H1 (cell line): ENCODE results near the gene CPD. TPM values are rescaled to one million over a fixed set of nuclear protein-coding genes. Genes with fewer than 3 reads are reported as not detected.

Experiments used
- CTCF ChIA-PET: fragments of 300-600 bp; sonication (Branson Sonifier 250); formaldehyde crosslinking; loops from one replicate; lab custom pipeline; 2021; ENCODE audit not compliant: partially characterized antibody; lab: Charles Lee
- POLR2A ChIA-PET: fragments of 300-600 bp; sonication (Branson Sonifier 250); formaldehyde crosslinking; loops from one replicate; lab custom pipeline; 2021; ENCODE audit warnings: inconsistent platforms; ENCODE audit not compliant: partially characterized antibody; lab: Charles Lee
- DNase-seq, 2 experiments: peaks; one replicate each; pipeline versions ENCODE4 v3.0.0 to v3.0.0-alpha.2; 2010 to 2022; ENCODE audit warnings: low spot score in 2 of 2, low read depth in 1 of 2, mixed read lengths in 1 of 2
- FAIRE-seq: peaks from 2 replicates; lab custom pipeline; 2011; peaks lifted over from hg19 to GRCh38; lab: Jason Lieb, UNC
- H2AFZ ChIP-seq: 2 replicates; pipeline ENCODE4 v1.8.1; 2012; ENCODE audit warnings: low read length, inconsistent platforms
- H2AK5ac ChIP-seq: 2 replicates; pipeline ENCODE4 v1.6.1; 2013; ENCODE audit warnings: low read depth, low read length
- H2BK120ac ChIP-seq: replicated peaks from 2 replicates; pipeline ENCODE3; 2013; ENCODE audit warnings: low read depth, low read length, inconsistent platforms
- H2BK12ac ChIP-seq: 2 replicates; pipeline ENCODE4 v1.6.1; 2013; ENCODE audit warnings: low read depth, low read length
- H2BK15ac ChIP-seq: 2 replicates; pipeline ENCODE4 v1.6.1; 2013; ENCODE audit warnings: low read length
- H2BK20ac ChIP-seq: 2 replicates; pipeline ENCODE4 v1.6.1; 2013; ENCODE audit warnings: low read length
- H2BK5ac ChIP-seq: 2 replicates; pipeline ENCODE4 v1.6.1; 2013; ENCODE audit warnings: low read depth, low read length
- H3K14ac ChIP-seq: 2 replicates; pipeline ENCODE4 v1.6.1; 2013; ENCODE audit warnings: inconsistent platforms; ENCODE audit not compliant: insufficient read length
- H3K18ac ChIP-seq: 2 replicates; pipeline ENCODE4 v1.6.1; 2013; ENCODE audit warnings: low read length; ENCODE audit errors: extremely low read depth
- H3K23ac ChIP-seq: 2 replicates; pipeline ENCODE4 v1.6.1; 2013; ENCODE audit warnings: inconsistent platforms; ENCODE audit not compliant: insufficient read length
- H3K23me2 ChIP-seq: 2 replicates; pipeline ENCODE4 v1.6.1; 2013; ENCODE audit warnings: low read depth, low read length
- H3K27ac ChIP-seq: 2 replicates; pipeline ENCODE4 v1.6.1; 2011; ENCODE audit warnings: low read depth, low read length, inconsistent platforms
- H3K27me3 ChIP-seq, 4 experiments: replicated peaks in 1 of 4; 1 replicate in 1 of 4; 2 replicates in 3 of 4; pipeline versions ENCODE4 v1.6.1 to v1.8.1; 2011 to 2013; ENCODE audit warnings: low read length in 3 of 4, mild to moderate bottlenecking in 3 of 4, inconsistent platforms in 2 of 4, mixed read lengths in 2 of 4, moderate library complexity in 1 of 4; ENCODE audit not compliant: control insufficient read depth in 3 of 4, insufficient read depth in 3 of 4; ENCODE audit errors: extremely low read depth in 1 of 4
- H3K36me3 ChIP-seq, 4 experiments: 2 replicates each; pipeline versions ENCODE4 v1.6.1 to v1.8.1; 2011 to 2013; ENCODE audit warnings: mild to moderate bottlenecking in 4 of 4, low read length in 3 of 4, moderate library complexity in 2 of 4, control low read depth in 1 of 4, inconsistent platforms in 1 of 4; ENCODE audit not compliant: insufficient read depth in 4 of 4, control insufficient read depth in 2 of 4
- H3K4ac ChIP-seq: replicated peaks from 2 replicates; pipeline ENCODE3; 2013; ENCODE audit warnings: low read length, low read depth, mixed read lengths, inconsistent platforms; ENCODE audit not compliant: insufficient read length
- H3K4me1 ChIP-seq, 4 experiments: replicated peaks in 1 of 4; 1 replicate in 1 of 4; 2 replicates in 3 of 4; pipeline versions ENCODE4 v1.6.1 to v1.8.1; 2011 to 2013; ENCODE audit warnings: low read length in 3 of 4, inconsistent platforms in 2 of 4, mixed read lengths in 1 of 4; ENCODE audit not compliant: insufficient read depth in 4 of 4, control insufficient read depth in 3 of 4
- H3K4me2 ChIP-seq, 2 experiments: 2 replicates each; pipeline versions ENCODE4 v1.6.1 to v1.8.1; 2011 to 2013; ENCODE audit warnings: low read depth in 2 of 2, low read length in 2 of 2, control low read depth in 1 of 2, inconsistent platforms in 1 of 2, mild to moderate bottlenecking in 1 of 2; ENCODE audit not compliant: insufficient read depth in 1 of 2
- H3K4me3 ChIP-seq, 4 experiments: fragments of 200-600, 300-600 bp in 1 of 4; sonication (generic), shearing (Covaris generic), sonication (Bioruptor Twin) in 1 of 4; 2 replicates each; pipeline versions ENCODE4 v1.5.1 to v1.8.1; 2011 to 2016; ENCODE audit warnings: low read length in 4 of 4, low read depth in 3 of 4, control low read depth in 2 of 4, inconsistent platforms in 2 of 4, mild to moderate bottlenecking in 2 of 4, mixed read lengths in 1 of 4, moderate library complexity in 1 of 4; ENCODE audit not compliant: insufficient read depth in 2 of 4; ENCODE audit errors: extremely low read depth in 1 of 4
- H3K56ac ChIP-seq: replicated peaks from 2 replicates; pipeline ENCODE3; 2013; ENCODE audit warnings: low read depth, mild to moderate bottlenecking, mixed read lengths, low read length, inconsistent platforms; ENCODE audit not compliant: insufficient read length
- H3K79me1 ChIP-seq: 2 replicates; pipeline ENCODE4 v1.6.1; 2013; ENCODE audit warnings: low read depth, low read length, control low read depth
- H3K79me2 ChIP-seq, 2 experiments: 2 replicates each; pipeline versions ENCODE4 v1.6.1 to v1.8.1; 2012 to 2013; ENCODE audit warnings: low read length in 2 of 2, mild to moderate bottlenecking in 2 of 2, inconsistent platforms in 1 of 2; ENCODE audit not compliant: insufficient read depth in 2 of 2, control insufficient read depth in 1 of 2
- H3K9ac ChIP-seq, 4 experiments: replicated peaks in 1 of 4; 1 replicate in 1 of 4; 2 replicates in 3 of 4; pipeline versions ENCODE4 v1.6.1 to v1.8.1; 2011 to 2013; ENCODE audit warnings: low read depth in 3 of 4, low read length in 3 of 4, control low read depth in 2 of 4, mild to moderate bottlenecking in 2 of 4, moderate library complexity in 2 of 4, inconsistent platforms in 1 of 4; ENCODE audit errors: extremely low read depth in 1 of 4
- H3K9me3 ChIP-seq, 2 experiments: 2 replicates each; pipeline versions ENCODE4 v1.6.1 to v1.8.1; 2012 to 2013; ENCODE audit warnings: mild to moderate bottlenecking in 2 of 2, moderate library complexity in 2 of 2, control low read depth in 1 of 2, inconsistent platforms in 1 of 2, low read depth in 1 of 2, low read length in 1 of 2, mixed read lengths in 1 of 2; ENCODE audit not compliant: insufficient read depth in 2 of 2
- H4K20me1 ChIP-seq, 2 experiments: replicated peaks in 1 of 2; 2 replicates each; pipeline versions ENCODE3 to v1.8.1; 2011 to 2013; ENCODE audit warnings: inconsistent platforms in 2 of 2, low read length in 2 of 2, mild to moderate bottlenecking in 1 of 2; ENCODE audit not compliant: insufficient read depth in 2 of 2, control insufficient read depth in 1 of 2
- H4K5ac ChIP-seq: 2 replicates; pipeline ENCODE4 v1.6.1; 2013; ENCODE audit warnings: low read length, low read depth, mixed read lengths, inconsistent platforms; ENCODE audit not compliant: insufficient read length
- H4K8ac ChIP-seq: 2 replicates; pipeline ENCODE4 v1.8.0; 2013; ENCODE audit warnings: mild to moderate bottlenecking, moderate library complexity, low read length, inconsistent platforms; ENCODE audit not compliant: insufficient read depth; ENCODE audit errors: extremely low read depth
- H4K91ac ChIP-seq: replicated peaks from 2 replicates; pipeline ENCODE3; 2013; ENCODE audit warnings: low read length, mixed read lengths, inconsistent platforms; ENCODE audit not compliant: insufficient read length
- CTBP2 ChIP-seq: IDR thresholded peaks from 2 replicates; pipeline ENCODE4 v1.7.0; 2011; ENCODE audit warnings: borderline replicate concordance, mild to moderate bottlenecking, moderate library complexity, mixed read lengths, low read length; ENCODE audit not compliant: insufficient read depth, insufficient read length
- GABPA ChIP-seq: IDR thresholded peaks from 2 replicates; pipeline ENCODE4 v1.6.1; 2011; ENCODE audit warnings: mild to moderate bottlenecking, low read length, moderate library complexity, borderline replicate concordance; ENCODE audit not compliant: insufficient read depth
- JUND ChIP-seq: IDR thresholded peaks from 2 replicates; pipeline ENCODE4 v1.6.1; 2011; ENCODE audit warnings: mild to moderate bottlenecking, improper control_type of control experiment, low read length
- KDM5A ChIP-seq: fragments of 200-600 bp; IDR thresholded peaks from 2 replicates; pipeline ENCODE4 v1.7.1; 2012; ENCODE audit warnings: mild to moderate bottlenecking, low read length, inconsistent platforms, mixed read lengths
- RNF2 ChIP-seq: fragments of 200-900, 300-1000 bp; sonication (generic); IDR thresholded peaks from 2 replicates; pipeline ENCODE4 v1.7.1; 2016; ENCODE audit warnings: borderline replicate concordance, low read depth, mild to moderate bottlenecking, antibody characterized with exemption, low read length; ENCODE audit not compliant: poor library complexity, severe bottlenecking; ENCODE audit errors: missing control alignments
- WGBS, 2 experiments: shearing (Covaris generic) in 1 of 2; methylation state at CpG; one replicate each; pipeline versions ENCODE4 v1.1.6 to v1.1.7; 2013 to 2015; ENCODE audit warnings: low lambda C conversion rate in 2 of 2, mixed read lengths in 2 of 2, inconsistent platforms in 1 of 2, low coverage in 1 of 2, missing lambda C conversion rate in 1 of 2; ENCODE audit not compliant: insufficient replicate concordance in 2 of 2, insufficient coverage in 1 of 2, insufficient read length in 1 of 2; ENCODE audit errors: extremely low coverage in 1 of 2, missing lambda C conversion rate in 1 of 2; 5-methylcytosine and 5-hydroxymethylcytosine counted together
- polyA plus RNA-seq, 7 experiments: library from polyadenylated mRNA; depleted of rRNA in 3 of 7; stranded (reverse) in 5 of 7; unstranded in 2 of 7; fragments of >200 nt in 5 of 7; fragments of 200-250 nt in 2 of 7; gene quantifications; 1 replicate in 5 of 7; 2 replicates in 1 of 7; 4 replicates in 1 of 7; pipeline versions ENCODE4 v1.2.1 to v1.2.3, GENCODE V29; 2011 to 2013; ENCODE audit warnings: missing spikeins in 2 of 7, mixed read lengths in 2 of 7
- total RNA-seq: library from RNA; stranded (reverse); fragmentation: NEBNext Ultra II Directional; extraction: Animal tissue kit (Norgen Biotek cat#: 25700); gene quantifications from 2 replicates; pipeline ENCODE4 v1.2.1, GENCODE V29; 2021

CPD gene
- total and polyA plus RNA-seq, 2 of the 8 experiments (the other 6 are each of a cell fraction or from before 2014, with no cell fraction given), result 8.6 to 46.2 TPM

- H3K23me2 ChIP-seq, result no peaks in the 10 kb centered on the region
- no peak overlapping the region for H3K4me2 ChIP-seq
- WGBS, 2 experiments, result 90% methylated on average over 2 of the region's 2 CpGs; no CpG with 5 or more reads in 1 of the 2 experiments
- no peak overlapping the region for H3K23ac ChIP-seq
- H3K4me1 ChIP-seq, result no peaks in the 10 kb centered on the region
- no peak for FAIRE-seq
- H3K36me3 ChIP-seq, result no peaks in the 10 kb centered on the region
- no peak overlapping the region for H2BK15ac ChIP-seq
- H3K9me3 ChIP-seq, result no peaks in the 10 kb centered on the region
- H4K8ac ChIP-seq, result no peak overlapping the region
- no peak overlapping the region for H2AK5ac ChIP-seq
- ChIA-PET CTCF (interaction anchor here (1.1 kb wide), 1 partner anchor 17 kb away, joined by 3 read pairs; no protein-coding TSS in a partner anchor), POLR2A (no interaction called here)
- no peaks in the 10 kb centered on the region for H3K79me2 ChIP-seq
- no peak overlapping the region for H3K9ac ChIP-seq
- H3K18ac ChIP-seq, result no peak overlapping the region
- no peak overlapping the region for H2BK12ac ChIP-seq
- H2BK20ac ChIP-seq, result no peak overlapping the region
- no peaks in the 10 kb centered on the region for H3K27me3 ChIP-seq
- H2BK120ac ChIP-seq, result no peak overlapping the region
- no peak overlapping the region for H2AFZ ChIP-seq
- TF ChIP-seq RNF2 (no peak), CTBP2 (no peak), JUND (no peak), KDM5A (no peak), GABPA (no peak)
- H3K79me1 ChIP-seq, result no peaks in the 10 kb centered on the region
- H4K5ac ChIP-seq, result no peak overlapping the region
- no peak overlapping the region for H3K14ac ChIP-seq
- no peak overlapping the region for H3K4ac ChIP-seq
- H3K56ac ChIP-seq, result no peak overlapping the region
- H4K20me1 ChIP-seq, result no peaks in the 10 kb centered on the region
- no peak overlapping the region for H4K91ac ChIP-seq
- H3K27ac ChIP-seq, result no peak overlapping the region
- H2BK5ac ChIP-seq, result no peak overlapping the region
- no peak for DNase-seq
- no peak overlapping the region for H3K4me3 ChIP-seq
These were observed 26.4 kb upstream of the CPD start for GRCh38 chr17:30352240-30352814.
